ENCODE measurements around the gene POLD1.

GRCh38 chr19:50435221-50435620 is 51.1 kb downstream of the POLD1 start:
- TF ChIP-seq GATA2 (IDR thresholded peaks at IDR 0.05; ENCODE audit: insufficient read depth, insufficient read length, low read depth, low read length), result no peak
- TF ChIP-seq POLR2AphosphoS5 (IDR thresholded peaks at IDR 0.05; ENCODE audit: insufficient read depth, low read depth, low read length), result no peak
- TF ChIP-seq CTCF (IDR thresholded peaks at IDR 0.05; ENCODE audit: extremely low read depth in 1 of 2, insufficient read depth in 1 of 2, low read depth in 1 of 2, low read length in 2 of 2), result no peak
- no peak for TF ChIP-seq EZH2 (IDR thresholded peaks at IDR 0.05; ENCODE audit: borderline replicate concordance, low read depth, low read length, severe bottlenecking)
- TF ChIP-seq JUN (IDR thresholded peaks at IDR 0.05; ENCODE audit: borderline replicate concordance, insufficient read depth, insufficient read length, low read depth), result no peak
